ENCODE measurements around the gene SLC25A36.

Gene SLC25A36

DNA sequence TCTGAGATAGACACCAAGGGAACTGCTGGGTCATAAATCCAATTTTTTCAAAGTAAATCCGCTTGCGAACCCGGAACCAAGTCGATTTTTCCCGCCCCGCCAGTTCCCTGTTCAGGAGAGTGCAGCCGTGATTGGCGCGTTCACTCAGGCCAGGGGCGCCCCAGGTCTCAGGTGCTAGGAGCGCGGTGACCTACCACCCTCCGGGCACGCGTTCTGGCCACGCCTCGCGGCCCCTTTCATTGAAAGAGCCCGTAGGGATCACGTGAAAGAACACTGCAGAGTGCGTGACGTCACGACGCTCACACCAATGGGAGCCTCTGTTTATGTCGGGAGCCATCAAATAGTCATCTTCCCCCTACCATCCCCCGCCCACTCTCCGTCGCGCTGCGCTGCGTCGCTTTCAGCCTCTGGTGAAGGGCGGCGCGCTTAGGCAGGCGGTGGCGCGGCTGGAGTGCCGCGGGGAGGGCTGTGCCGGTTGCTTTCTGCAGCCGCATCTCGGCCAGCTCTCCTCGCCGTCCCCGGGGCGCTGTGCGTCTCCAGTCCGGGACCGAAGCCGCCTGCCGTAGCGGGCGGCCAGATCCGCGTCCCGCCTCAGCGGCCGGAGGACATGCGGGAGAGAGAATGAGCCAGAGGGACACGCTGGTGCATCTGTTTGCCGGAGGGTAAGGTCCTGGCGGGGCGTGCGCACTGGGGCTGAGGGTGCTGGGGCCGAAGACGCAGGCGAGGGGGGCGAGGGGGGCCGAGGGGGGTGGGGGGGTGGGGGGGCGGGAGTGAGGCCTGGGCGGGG, at the start of gene SLC25A36:
Gene SLC25A36 (plus strand): TSS at position 403 of the 787 bp plus-strand sequence. CDS start 219 bp downstream, at position 622.
- peak; percentile 95 to 96 for DNase-seq

GRCh38 chr3:140896997-140897396, 44.6 kb upstream of the SLC25A36 start:
- no peak for DNase-seq

GRCh38 chr3:140898340-140899180, 43.1 kb upstream of the SLC25A36 start:
- DNase-seq = no peak

- DNase-seq = no peak
Observed at GRCh38 chr3:140899363-140899762, 42.3 kb upstream of the SLC25A36 start.

- DNase-seq = no peak
Observed at GRCh38 chr3:140902791-140903190, 38.8 kb upstream of the SLC25A36 start.

DNA sequence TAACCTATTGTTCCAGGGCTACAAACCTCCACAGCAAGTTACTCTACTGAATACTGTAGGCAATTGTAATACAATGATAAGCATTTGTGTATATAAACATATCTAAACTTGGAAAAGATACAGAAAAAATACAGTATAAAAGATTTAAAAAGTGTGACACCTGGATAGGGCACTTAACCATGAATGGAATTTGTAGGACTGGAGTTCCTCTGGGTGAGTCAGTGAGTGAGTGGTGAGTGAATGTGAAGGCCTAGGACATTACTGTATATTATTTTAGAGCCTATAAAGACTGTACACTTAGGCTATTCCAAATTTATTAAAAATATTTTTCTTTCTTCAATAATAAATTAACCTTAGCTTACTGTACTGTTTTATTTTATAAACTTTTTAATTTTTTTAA, 38.4 kb upstream of the SLC25A36 start:
- no peak for DNase-seq

- no peak for DNase-seq
Observed at GRCh38 chr3:140904521-140904920, 37.1 kb upstream of the SLC25A36 start.

- DNase-seq = no peak
Observed at GRCh38 chr3:140905559-140905958, 36.1 kb upstream of the SLC25A36 start.

- no peak for DNase-seq
Observed at GRCh38 chr3:140906785-140907184, 34.9 kb upstream of the SLC25A36 start.

GRCh38 chr3:140910860-140911259, 30.8 kb upstream of the SLC25A36 start:
- no peak for DNase-seq

DNA sequence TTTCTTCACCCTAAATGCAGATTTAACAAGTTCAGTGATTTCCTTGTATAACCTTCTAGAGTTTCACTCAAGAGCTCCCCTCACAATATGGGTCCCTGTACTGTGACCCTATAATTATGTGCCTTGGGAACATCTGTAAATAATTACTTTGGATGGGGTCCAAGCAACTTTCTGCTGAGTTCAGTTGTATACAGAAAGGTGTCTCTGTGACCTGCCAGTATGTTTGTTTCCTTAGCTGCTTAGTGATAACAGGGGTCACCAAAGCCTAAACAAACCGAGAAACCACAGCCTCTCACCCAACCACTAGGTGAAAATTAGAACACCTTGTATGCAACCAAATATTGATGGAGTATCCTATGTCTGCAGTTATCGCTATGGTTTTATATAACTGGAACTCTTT, 29.8 kb upstream of the SLC25A36 start:
- no peak for DNase-seq

DNA sequence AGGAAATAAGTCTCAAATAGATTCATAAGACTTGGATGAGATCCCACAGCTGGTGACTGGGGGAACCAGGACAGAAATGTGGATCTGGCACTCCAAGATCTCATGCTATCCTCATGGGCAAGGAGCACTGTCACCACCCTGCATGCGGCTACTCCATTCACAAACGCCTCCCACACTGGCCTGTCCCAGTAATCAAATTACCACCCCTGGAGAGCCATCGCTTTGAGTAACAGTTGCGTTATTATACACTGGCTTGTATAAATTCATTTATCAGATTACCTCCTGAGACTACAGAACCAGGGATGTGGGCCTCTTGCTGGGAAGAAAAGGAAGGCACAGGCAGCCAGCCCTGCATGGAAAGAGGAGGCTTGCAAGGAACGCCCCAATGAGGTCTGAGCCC, 27.9 kb upstream of the SLC25A36 start:
- no peak for DNase-seq

DNA sequence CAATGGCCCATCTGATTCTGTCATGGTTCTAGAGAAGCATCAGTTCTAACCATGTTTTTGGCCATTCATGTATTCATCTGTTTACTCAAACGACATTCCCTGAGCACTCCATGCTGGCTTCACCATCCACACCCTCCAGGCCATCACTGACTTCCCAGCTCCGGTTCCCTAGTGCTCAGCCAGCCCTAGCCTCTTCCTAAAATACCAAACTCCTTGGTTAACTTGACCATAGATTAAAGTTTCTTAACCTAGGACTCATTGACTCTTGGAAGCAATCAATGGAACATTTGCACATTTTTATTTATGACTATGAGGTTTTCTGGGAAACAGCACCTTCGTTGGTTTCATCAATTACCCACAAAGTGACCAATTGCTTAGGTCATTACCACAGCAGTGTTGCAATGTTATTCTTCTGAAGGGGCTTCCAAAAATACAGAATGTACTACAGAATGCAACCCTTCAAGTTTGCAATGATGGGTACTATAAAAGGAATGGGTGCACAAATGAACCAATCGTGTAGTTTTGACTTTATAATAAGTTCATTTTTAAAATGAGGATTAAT, 27.2 kb upstream of the SLC25A36 start:
- no peak for DNase-seq

- no peak for DNase-seq
Observed at GRCh38 chr3:140916603-140917002, 25.0 kb upstream of the SLC25A36 start.

GRCh38 chr3:140917772-140918171, 23.9 kb upstream of the SLC25A36 start:
- DNase-seq = no peak

GRCh38 chr3:140920029-140920428, 21.6 kb upstream of the SLC25A36 start:
- DNase-seq = no peak

GRCh38 chr3:140922634-140923033, 19.0 kb upstream of the SLC25A36 start:
- DNase-seq = no peak

- no peak for DNase-seq
Observed at GRCh38 chr3:140924097-140924873, 17.4 kb upstream of the SLC25A36 start.

- no peak for DNase-seq
Observed at GRCh38 chr3:140927279-140928069, 14.2 kb upstream of the SLC25A36 start.

DNA sequence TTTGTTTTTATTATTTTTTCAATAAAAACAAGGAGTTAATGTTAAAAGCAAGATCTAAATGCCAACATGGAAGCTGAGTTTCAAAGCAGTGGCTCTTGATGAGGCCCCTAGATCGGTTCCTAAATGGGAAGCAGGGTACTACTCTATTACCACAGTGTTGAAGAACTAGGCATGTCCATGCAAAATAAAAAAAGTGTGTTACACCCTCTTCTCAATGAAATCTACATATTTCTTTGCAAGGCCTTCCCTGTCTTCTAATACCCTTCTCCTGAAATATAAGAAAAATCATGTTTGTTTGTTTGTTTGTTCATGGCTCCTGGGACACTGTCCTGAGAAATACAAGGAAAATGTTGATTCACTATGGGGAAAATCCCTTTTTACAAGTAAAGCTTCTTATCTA, 12.2 kb upstream of the SLC25A36 start:
- DNase-seq = no peak

- no peak for DNase-seq
Observed at GRCh38 chr3:140931016-140931454, 10.6 kb upstream of the SLC25A36 start.

DNA sequence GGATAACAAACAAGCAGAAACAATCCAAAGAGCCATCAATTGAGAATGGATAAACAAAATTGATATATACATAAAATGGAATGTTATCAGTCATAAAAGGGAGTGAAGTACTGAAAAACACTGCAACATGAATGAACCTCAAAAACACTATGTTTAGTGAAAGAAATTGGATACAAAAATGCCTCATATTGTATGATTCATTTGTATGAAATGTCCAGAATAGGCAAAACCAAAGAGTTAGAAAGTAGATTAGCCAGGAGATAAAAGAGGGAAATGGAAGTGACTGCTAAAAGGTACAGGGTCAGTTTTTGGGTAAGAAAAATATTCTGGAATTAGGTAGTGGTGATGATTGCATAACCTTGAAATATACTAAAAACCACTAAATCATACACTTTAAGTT, 9.8 kb upstream of the SLC25A36 start:
- no peak for DNase-seq

Measured in activated CD4-positive, alpha-beta T cell treated with anti-CD3 and anti-CD28 coated beads for 4 hours (primary cell).